Sigmoid colon (tissue), 7 donors: Measurements from ENCODE around the gene GJB1. TPM values are rescaled to one million over a fixed set of nuclear protein-coding genes. Genes with fewer than 3 reads are reported as not detected.

Experiments used
- DNase-seq: peaks from one replicate; pipeline ENCODE4 v3.0.0-alpha.2; 2019
- H3K27ac ChIP-seq, 4 donors: fragments of 200-600 bp; sonication (generic); one replicate each; pipeline ENCODE4 v1.5.1; 2016 to 2019; ENCODE audit warnings: mild to moderate bottlenecking in 1 of 4
- H3K27me3 ChIP-seq, 3 donors: fragments of 200-600 bp; sonication (generic); one replicate each; pipeline ENCODE4 v1.5.1; 2019; ENCODE audit warnings: mild to moderate bottlenecking in 1 of 3
- H3K36me3 ChIP-seq, 4 donors: fragments of 200-600 bp; sonication (generic); one replicate each; pipeline ENCODE4 v1.5.1; 2016 to 2019
- H3K4me1 ChIP-seq, 4 donors: fragments of 200-600 bp; sonication (generic); one replicate each; pipeline ENCODE4 v1.5.1; 2017 to 2019
- H3K4me3 ChIP-seq, 4 donors: fragments of 200-600 bp; sonication (generic); one replicate each; pipeline ENCODE4 v1.5.1; 2017 to 2019; ENCODE audit warnings: mild to moderate bottlenecking in 2 of 4, moderate library complexity in 1 of 4
- H3K9me3 ChIP-seq, 4 donors: fragments of 200-600 bp in 3 of 4; sonication (generic) in 3 of 4; one replicate each; pipeline versions ENCODE4 v1.5.1 to v1.6.1; 2013 to 2019
- CTCF ChIP-seq, 4 experiments: fragments of 450-650 bp in 3 of 4; fragments of 200-600 bp in 1 of 4; IDR thresholded peaks; one replicate each; pipeline ENCODE4 v1.5.1; 2016 to 2019; ENCODE audit warnings: antibody characterized with exemption in 4 of 4, mild to moderate bottlenecking in 3 of 4, moderate library complexity in 2 of 4
- EP300 ChIP-seq, 4 donors: sonication (generic); formaldehyde crosslinking; IDR thresholded peaks; one replicate each; pipeline ENCODE4 v1.6.1; 2017; ENCODE audit warnings: antibody characterized with exemption in 4 of 4
- POLR2A ChIP-seq, 2 donors: fragments of 450-650 bp; IDR thresholded peaks; one replicate each; pipeline ENCODE4 v1.6.1; 2016; ENCODE audit warnings: antibody characterized with exemption in 2 of 2, mild to moderate bottlenecking in 2 of 2, moderate library complexity in 2 of 2
- POLR2AphosphoS5 ChIP-seq, 4 donors: sonication (generic); formaldehyde crosslinking; IDR thresholded peaks; one replicate each; pipeline ENCODE4 v1.6.1; 2017; ENCODE audit warnings: antibody characterized with exemption in 4 of 4
- WGBS, 2 donors: extraction: QIAGEN DNeasy Blood & Tissue Kit; methylation state at CpG; one replicate each; pipeline ENCODE4 v1.1.7; 2013; 5-methylcytosine and 5-hydroxymethylcytosine counted together
- intact Hi-C: fragments of 100-400 bp; cut with DNase I; formaldehyde crosslinking; loops from one replicate; pipeline ENCODE4 v1.15.1; 2023
- polyA plus RNA-seq, 3 donors: library from polyadenylated mRNA; stranded (reverse); fragments of 200-250 nt; gene quantifications; one replicate each; pipeline ENCODE4 v1.2.3, GENCODE V29; 2013
- total RNA-seq, 4 donors: library from RNA; depleted of rRNA; stranded (reverse); fragments of >200 nt; gene quantifications; one replicate each; pipeline ENCODE4 v1.1.0, GENCODE V29; 2016
- donor health status: healthy with polysubstance abuse.
- donor health status: Bipolar disorder and iron deficiency.
- donor health status: healthy.

Gene GJB1
- total and polyA plus RNA-seq, 7 donors: 12.6 to 65.6 (median 16.2) TPM; not detected in 4

DNA sequence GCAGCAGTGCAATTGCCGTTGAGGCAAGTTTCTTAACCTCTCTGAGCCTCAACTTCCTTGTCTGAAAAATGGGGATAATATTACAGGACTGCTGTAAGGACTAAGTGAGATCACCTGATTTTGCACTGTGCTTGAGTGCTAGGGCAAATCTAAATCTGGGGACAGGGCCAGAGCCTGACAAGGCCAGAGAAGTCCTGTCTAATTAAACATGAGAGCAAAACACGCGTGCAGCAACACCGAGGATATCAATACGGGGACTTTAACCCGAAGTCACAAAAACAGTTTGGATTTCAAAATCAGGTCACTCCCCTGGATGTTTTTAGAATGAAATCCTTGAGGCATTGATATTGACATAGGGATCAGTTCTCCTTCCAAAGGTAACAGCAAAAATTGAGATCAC is 5.7 kb upstream of the GJB1 start:
- DNase-seq: no peak
- TF ChIP-seq POLR2AphosphoS5 (IDR thresholded peaks at IDR 0.05) (no peak), CTCF (IDR thresholded peaks at IDR 0.05) (no peak), EP300 (IDR thresholded peaks at IDR 0.05) (no peak), POLR2A (IDR thresholded peaks at IDR 0.05) (no peak)
- intact Hi-C loops: no loop called here
- WGBS, 2 donors: 17 to 72% methylated on average over 6 of the region's 6 CpGs
- Histone ChIP-seq H3K4me3 (no peak overlapping the region), H3K27ac (no peak overlapping the region), H3K9me3 (no peaks in the 10 kb centered on the region), H3K4me1 (no peaks in the 10 kb centered on the region), H3K27me3 (no peaks in the 10 kb centered on the region), H3K36me3 (no peaks in the 10 kb centered on the region)

- no peak for DNase-seq
- 85 to 96% methylated on average over 1 of the region's 1 CpG for WGBS, 2 donors
- Histone ChIP-seq H3K9me3 (no peaks in the 10 kb centered on the region), H3K36me3 (no peaks in the 10 kb centered on the region), H3K27ac (no peak overlapping the region), H3K4me1 (no peaks in the 10 kb centered on the region), H3K27me3 (no peaks in the 10 kb centered on the region), H3K4me3 (no peak overlapping the region)
- intact Hi-C loops: no loop called here
- TF ChIP-seq CTCF (IDR thresholded peaks at IDR 0.05) (no peak), EP300 (IDR thresholded peaks at IDR 0.05) (no peak), POLR2A (IDR thresholded peaks at IDR 0.05) (no peak), POLR2AphosphoS5 (IDR thresholded peaks at IDR 0.05) (no peak)
These were observed 1.9 kb upstream of the GJB1 start for GRCh38 chrX:71221145-71221544.

- no peak overlapping the region for H3K4me3 ChIP-seq
- no peak overlapping the region for H3K27ac ChIP-seq
- 76 to 80% methylated on average over 32 of the region's 32 CpGs for WGBS, 2 donors
- no peaks in the 10 kb centered on the region for H3K36me3 ChIP-seq
- H3K4me1 ChIP-seq: no peaks in the 10 kb centered on the region
- no peak for DNase-seq
- no peak for TF ChIP-seq POLR2A (IDR thresholded peaks at IDR 0.05)
- TF ChIP-seq EP300 (IDR thresholded peaks at IDR 0.05): no peak
- no peak for TF ChIP-seq CTCF (IDR thresholded peaks at IDR 0.05)
- no peaks in the 10 kb centered on the region for H3K27me3 ChIP-seq
- no peaks in the 10 kb centered on the region for H3K9me3 ChIP-seq
- intact Hi-C loops: no loop called here
These were observed 1.2 kb downstream of the GJB1 start for GRCh38 chrX:71224098-71224708.

DNA sequence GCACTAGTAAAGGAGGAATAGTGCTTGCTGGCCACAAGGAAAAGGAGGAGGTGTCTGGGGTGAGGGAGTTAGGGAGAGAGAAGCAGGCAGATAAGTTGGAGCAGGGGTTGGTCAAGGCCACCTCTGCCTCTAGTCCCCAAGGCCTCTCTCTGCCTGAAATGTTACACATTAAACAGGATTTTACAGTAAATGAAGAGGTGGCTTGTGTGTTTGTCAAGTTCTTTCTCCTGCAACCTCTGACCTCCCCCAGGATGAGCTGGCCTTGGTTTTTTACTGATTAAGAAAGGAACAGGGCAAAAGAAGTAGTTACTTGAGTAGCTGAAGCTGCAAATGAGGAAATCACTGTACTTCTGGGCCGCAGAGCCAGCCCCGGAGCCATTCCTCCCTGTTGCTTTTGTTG is 2.0 kb downstream of the GJB1 start:
- Histone ChIP-seq H3K36me3 (no peaks in the 10 kb centered on the region), H3K27me3 (no peaks in the 10 kb centered on the region), H3K27ac (no peak overlapping the region), H3K4me3 (no peak overlapping the region), H3K9me3 (no peaks in the 10 kb centered on the region), H3K4me1 (no peaks in the 10 kb centered on the region)
- intact Hi-C loops: no loop called here
- WGBS, 2 donors: 40 to 62% methylated on average over 2 of the region's 2 CpGs
- TF ChIP-seq EP300 (IDR thresholded peaks at IDR 0.05): no peak
- no peak for TF ChIP-seq CTCF (IDR thresholded peaks at IDR 0.05)
- no peak for TF ChIP-seq POLR2AphosphoS5 (IDR thresholded peaks at IDR 0.05)
- TF ChIP-seq POLR2A (IDR thresholded peaks at IDR 0.05): no peak
- DNase-seq: no peak

DNA sequence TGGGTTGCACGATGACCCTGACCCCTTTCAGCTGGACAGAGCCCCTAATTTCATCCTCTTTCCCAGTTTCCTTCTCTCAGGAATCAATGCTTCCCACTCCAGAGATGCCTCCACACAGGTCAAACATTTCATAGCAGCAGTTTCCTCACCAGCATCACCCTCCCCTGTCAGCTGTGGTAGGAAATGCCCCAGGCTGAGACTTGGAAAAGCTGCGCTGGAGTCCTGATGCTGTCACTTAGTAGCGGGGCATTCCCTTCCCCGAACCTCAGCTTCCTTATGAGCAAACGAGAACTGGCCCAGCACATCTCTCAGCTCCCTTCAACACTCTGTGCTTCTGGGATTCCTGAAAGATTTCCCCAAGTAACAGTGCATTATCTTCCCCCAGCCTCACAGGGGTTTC is 2.7 kb downstream of the GJB1 start:
- H3K4me1 ChIP-seq: no peaks in the 10 kb centered on the region
- H3K27ac ChIP-seq: no peak overlapping the region
- TF ChIP-seq CTCF (IDR thresholded peaks at IDR 0.05): no peak
- no peak for TF ChIP-seq POLR2A (IDR thresholded peaks at IDR 0.05)
- TF ChIP-seq POLR2AphosphoS5 (IDR thresholded peaks at IDR 0.05): no peak
- TF ChIP-seq EP300 (IDR thresholded peaks at IDR 0.05): no peak
- intact Hi-C loops: no loop called here
- WGBS, 2 donors: 63 to 65% methylated on average over 5 of the region's 5 CpGs
- H3K27me3 ChIP-seq: no peaks in the 10 kb centered on the region
- DNase-seq: no peak
- H3K9me3 ChIP-seq: no peaks in the 10 kb centered on the region
- H3K4me3 ChIP-seq: no peak overlapping the region
- H3K36me3 ChIP-seq: no peaks in the 10 kb centered on the region
